HEK293 (cell line): Measurements from ENCODE around the gene SPINK4.

Experiments used
- CTCF ChIA-PET: fragments of 350-600 bp; formaldehyde crosslinking; extraction: SDS; loops from one replicate; lab custom pipeline; 2021; ENCODE audit warnings: antibody characterized with exemption; lab: Yijun Ruan, JAX
- POLR2A ChIA-PET: fragments of 300-600 bp; formaldehyde crosslinking; extraction: SDS; loops from one replicate; lab custom pipeline; 2020; ENCODE audit warnings: antibody characterized with exemption, inconsistent platforms; lab: Yijun Ruan, JAX
- H3K27ac ChIP-seq: fragments of 200-500 bp; sonication (Bioruptor generic); 2 replicates; pipeline ENCODE4 v1.5.1; 2014; ENCODE audit warnings: low read depth, low read length, control low read depth, inconsistent platforms; ENCODE audit errors: extremely low read depth
- H3K36me3 ChIP-seq, 2 experiments: fragments of 200-500 bp in 1 of 2; sonication (Bioruptor generic) in 1 of 2; 1 replicate in 1 of 2; 2 replicates in 1 of 2; pipeline ENCODE4 v1.5.1; 2014 to 2017; ENCODE audit warnings: inconsistent platforms in 2 of 2, low read length in 2 of 2; ENCODE audit not compliant: control insufficient read depth in 2 of 2, insufficient read depth in 1 of 2
- H3K4me1 ChIP-seq: fragments of 200-500 bp; sonication (Bioruptor generic); 2 replicates; pipeline ENCODE4 v1.5.1; 2014; ENCODE audit warnings: mild to moderate bottlenecking, low read length, inconsistent platforms; ENCODE audit not compliant: control insufficient read depth, insufficient read depth
- H3K4me3 ChIP-seq: 2 replicates; pipeline ENCODE4 v1.5.1; 2011; ENCODE audit warnings: low read depth, mild to moderate bottlenecking, control low read depth, low read length, moderate library complexity
- H3K9me3 ChIP-seq: fragments of 200-500 bp; sonication (Bioruptor generic); 2 replicates; pipeline ENCODE4 v1.5.1; 2014; ENCODE audit warnings: low read depth, low read length, inconsistent platforms; ENCODE audit not compliant: control insufficient read depth, insufficient read depth
- KLF9 ChIP-seq: fragments of 450-650 bp; formaldehyde crosslinking; IDR thresholded peaks from 2 replicates; pipeline ENCODE4 v1.5.1; 2016; ENCODE audit warnings: missing biosample characterization, missing genetic modification characterization, low read depth
- PRDM10 ChIP-seq: fragments of 450-650 bp; formaldehyde crosslinking; IDR thresholded peaks from 2 replicates; pipeline ENCODE4 v1.5.1; 2016; ENCODE audit warnings: missing biosample characterization, missing genetic modification characterization
- SCRT2 ChIP-seq: fragments of 450-650 bp; formaldehyde crosslinking; IDR thresholded peaks from 2 replicates; pipeline ENCODE4 v1.5.1; 2016; ENCODE audit warnings: missing biosample characterization, missing genetic modification characterization
- ZFHX2 ChIP-seq: fragments of 450-650 bp; formaldehyde crosslinking; conservative IDR thresholded peaks from 2 replicates; pipeline ENCODE4 v1.5.1; 2016; ENCODE audit warnings: missing biosample characterization, missing genetic modification characterization
- ZNF157 ChIP-seq: fragments of 450-650 bp; formaldehyde crosslinking; IDR thresholded peaks from 2 replicates; pipeline ENCODE4 v1.5.1; 2016; ENCODE audit warnings: missing biosample characterization, missing genetic modification characterization
- ZNF19 ChIP-seq: fragments of 450-650 bp; formaldehyde crosslinking; IDR thresholded peaks from 2 replicates; pipeline ENCODE4; 2016; ENCODE audit warnings: missing biosample characterization, missing genetic modification characterization, low read depth
- ZNF211 ChIP-seq: fragments of 450-650 bp; formaldehyde crosslinking; IDR thresholded peaks from 2 replicates; pipeline ENCODE4 v1.5.1; 2016; ENCODE audit warnings: low read depth, missing biosample characterization, missing genetic modification characterization
- ZNF558 ChIP-seq: fragments of 450-650 bp; formaldehyde crosslinking; IDR thresholded peaks from 2 replicates; pipeline ENCODE4 v1.5.1; 2016; ENCODE audit warnings: missing biosample characterization, missing genetic modification characterization
- ZNF580 ChIP-seq: fragments of 450-650 bp; formaldehyde crosslinking; IDR thresholded peaks from 2 replicates; pipeline ENCODE4 v1.5.1; 2016; ENCODE audit warnings: missing biosample characterization, missing genetic modification characterization
- ZNF600 ChIP-seq: fragments of 450-650 bp; formaldehyde crosslinking; IDR thresholded peaks from 2 replicates; pipeline ENCODE4 v1.5.1; 2016; ENCODE audit warnings: missing biosample characterization, missing genetic modification characterization
- ZNF654 ChIP-seq: fragments of 450-650 bp; formaldehyde crosslinking; IDR thresholded peaks from 2 replicates; pipeline ENCODE4 v1.5.1; 2016; ENCODE audit warnings: low read depth, missing biosample characterization, missing genetic modification characterization
- ZSCAN23 ChIP-seq: fragments of 450-650 bp; formaldehyde crosslinking; IDR thresholded peaks from 2 replicates; pipeline ENCODE4 v1.5.1; 2016; ENCODE audit warnings: missing biosample characterization, missing genetic modification characterization
- ZSCAN5A ChIP-seq: fragments of 450-650 bp; formaldehyde crosslinking; IDR thresholded peaks from 2 replicates; pipeline ENCODE4 v1.5.1; 2016; ENCODE audit warnings: missing biosample characterization, missing genetic modification characterization
- ZXDB ChIP-seq: fragments of 450-650 bp; formaldehyde crosslinking; IDR thresholded peaks from 2 replicates; pipeline ENCODE4 v1.5.1; 2016; ENCODE audit warnings: missing biosample characterization, missing genetic modification characterization

SPINK4 gene

GRCh38 chr9:33249087-33249658, 9.2 kb downstream of the SPINK4 start:
- no peak overlapping the region for H3K4me3 ChIP-seq
- ChIA-PET CTCF (interaction anchor here (0.6 kb wide), 2 partner anchors 199 to 285 kb away, joined by 3 to 4 read pairs; no protein-coding TSS in a partner anchor), POLR2A (interaction anchor here (1.0 kb wide), 1 partner anchor 9 kb away, joined by 6 read pairs; no protein-coding TSS in a partner anchor)
- 0 out of 2 replicates have a peak, but pooled peaks have one; percentile 26 for TF ChIP-seq ZNF558 (tag by site-specific recombination)
- TF ChIP-seq ZNF157 (tag by site-specific recombination), result no peak
- no peaks in the 10 kb centered on the region for H3K4me1 ChIP-seq
- no peaks in the 10 kb centered on the region for H3K9me3 ChIP-seq
- H3K27ac ChIP-seq, result no peak overlapping the region
- peaks cover 8 to 43% of the 10 kb centered on the region in 2 experiments; a peak in 2 of 3 replicates for H3K36me3 ChIP-seq

- Histone ChIP-seq H3K27ac (no peak overlapping the region), H3K9me3 (no peaks in the 10 kb centered on the region), H3K4me3 (no peak overlapping the region), H3K36me3 (peaks cover 8 to 51% of the 10 kb centered on the region in 2 experiments; a peak in 2 of 3 replicates), H3K4me1 (no peaks in the 10 kb centered on the region)
- POLR2A ChIA-PET, result interaction anchor here (0.6 kb wide), 1 partner anchor 8 kb away, joined by 6 read pairs; no protein-coding TSS in a partner anchor
- CTCF ChIA-PET, result no interaction called here
- TF ChIP-seq PRDM10 (tag by site-specific recombination) (peak; percentile 68; the same call in 1 of the 2 replicates), ZNF211 (tag by site-specific recombination) (no peak)
Measured at GRCh38 chr9:33249983-33250382, 10.0 kb downstream of the SPINK4 start.

- no peak for TF ChIP-seq KLF9 (tag by site-specific recombination)
- no peak for TF ChIP-seq ZNF580 (tag by site-specific recombination)
- TF ChIP-seq ZSCAN5A (tag by site-specific recombination), result no peak
- no peak for TF ChIP-seq ZNF654 (tag by site-specific recombination)
- TF ChIP-seq ZXDB, result no peak
- no peak for TF ChIP-seq ZNF19
- no peak for TF ChIP-seq ZNF600
- TF ChIP-seq ZSCAN23 (tag by site-specific recombination), result no peak
- no peak for TF ChIP-seq ZFHX2 (tag by site-specific recombination)
- TF ChIP-seq SCRT2 (tag by site-specific recombination), result no peak
- TF ChIP-seq, all 188 proteins: peak for 0
- no peaks in the 10 kb centered on the region for H3K4me1 ChIP-seq
- CTCF ChIA-PET, result no interaction called here
- peaks cover 8 to 56% of the 10 kb centered on the region in 2 experiments; a peak in 2 of 3 replicates for H3K36me3 ChIP-seq
- no peaks in the 10 kb centered on the region for H3K9me3 ChIP-seq
- H3K4me3 ChIP-seq, result no peak overlapping the region
- POLR2A ChIA-PET, result no interaction called here
- no peak overlapping the region for H3K27ac ChIP-seq
Measured at GRCh38 chr9:33250458-33250995, 10.6 kb downstream of the SPINK4 start.
